ENCODE results near the gene TTC39B. TPM values are rescaled to one million over a fixed set of nuclear protein-coding genes. Genes with fewer than 3 reads are reported as not detected.

Gene TTC39B
- total RNA-seq, 2 donors from 2014 or later = 5.3 to 6.0 TPM

DNA sequence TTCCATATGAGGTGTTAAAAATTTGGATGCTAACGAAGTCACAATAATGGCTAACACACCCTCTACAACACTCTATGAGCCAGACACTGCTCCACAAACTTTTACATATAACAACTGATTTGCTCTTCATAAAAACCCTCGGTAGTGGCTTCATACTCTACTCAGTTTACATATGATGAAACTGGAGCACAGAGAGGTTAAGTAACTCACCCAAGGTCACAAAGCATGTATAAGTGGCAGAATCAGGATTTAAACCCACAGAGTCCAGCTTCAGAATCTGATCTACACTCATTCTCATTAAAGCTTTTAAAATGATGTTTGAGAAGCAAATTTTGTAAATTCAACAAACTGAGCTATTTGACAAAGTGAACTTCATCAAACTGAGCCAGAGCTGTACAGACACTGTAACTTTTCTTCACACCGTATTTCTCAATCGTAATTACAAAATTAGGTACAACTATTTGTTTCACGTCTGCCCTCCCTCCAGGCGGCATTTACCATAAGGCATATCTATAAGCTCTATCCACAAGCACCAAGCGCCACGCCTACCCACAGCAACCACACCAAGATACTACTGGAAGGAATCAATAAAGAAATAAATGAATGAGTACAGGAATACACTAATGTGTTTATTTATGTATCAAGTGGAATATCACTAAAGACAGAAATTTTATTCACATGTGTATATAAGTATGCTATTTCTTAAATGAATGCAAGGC is 24.3 kb downstream of the TTC39B start:
- 81 to 87% methylated on average over 8 of the region's 8 CpGs for WGBS, 2 donors
- no peaks in the 10 kb centered on the region for H3K36me3 ChIP-seq (replicated peaks in 1 of 2; ENCODE audit: insufficient read depth in 1 of 2, low read depth in 2 of 2)
- no peaks in the 10 kb centered on the region for H3K27me3 ChIP-seq
- intact Hi-C loops (cut with DNase I) = no loop called here
- DNase-seq = no peak
- TF ChIP-seq POLR2A (IDR thresholded peaks at IDR 0.05) = no peak
- TF ChIP-seq, protein P1, sequence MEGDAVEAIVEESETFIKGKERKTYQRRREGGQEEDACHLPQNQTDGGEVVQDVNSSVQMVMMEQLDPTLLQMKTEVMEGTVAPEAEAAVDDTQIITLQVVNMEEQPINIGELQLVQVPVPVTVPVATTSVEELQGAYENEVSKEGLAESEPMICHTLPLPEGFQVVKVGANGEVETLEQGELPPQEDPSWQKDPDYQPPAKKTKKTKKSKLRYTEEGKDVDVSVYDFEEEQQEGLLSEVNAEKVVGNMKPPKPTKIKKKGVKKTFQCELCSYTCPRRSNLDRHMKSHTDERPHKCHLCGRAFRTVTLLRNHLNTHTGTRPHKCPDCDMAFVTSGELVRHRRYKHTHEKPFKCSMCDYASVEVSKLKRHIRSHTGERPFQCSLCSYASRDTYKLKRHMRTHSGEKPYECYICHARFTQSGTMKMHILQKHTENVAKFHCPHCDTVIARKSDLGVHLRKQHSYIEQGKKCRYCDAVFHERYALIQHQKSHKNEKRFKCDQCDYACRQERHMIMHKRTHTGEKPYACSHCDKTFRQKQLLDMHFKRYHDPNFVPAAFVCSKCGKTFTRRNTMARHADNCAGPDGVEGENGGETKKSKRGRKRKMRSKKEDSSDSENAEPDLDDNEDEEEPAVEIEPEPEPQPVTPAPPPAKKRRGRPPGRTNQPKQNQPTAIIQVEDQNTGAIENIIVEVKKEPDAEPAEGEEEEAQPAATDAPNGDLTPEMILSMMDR (IDR thresholded peaks at IDR 0.05) = no peak
- no peaks in the 10 kb centered on the region for H3K9me3 ChIP-seq
- no peak overlapping the region for H3K4me3 ChIP-seq
- ATAC-seq = no peak
- H3K27ac ChIP-seq = no peak overlapping the region
- peaks cover 9% of the 10 kb centered on the region for H3K4me1 ChIP-seq

DNA sequence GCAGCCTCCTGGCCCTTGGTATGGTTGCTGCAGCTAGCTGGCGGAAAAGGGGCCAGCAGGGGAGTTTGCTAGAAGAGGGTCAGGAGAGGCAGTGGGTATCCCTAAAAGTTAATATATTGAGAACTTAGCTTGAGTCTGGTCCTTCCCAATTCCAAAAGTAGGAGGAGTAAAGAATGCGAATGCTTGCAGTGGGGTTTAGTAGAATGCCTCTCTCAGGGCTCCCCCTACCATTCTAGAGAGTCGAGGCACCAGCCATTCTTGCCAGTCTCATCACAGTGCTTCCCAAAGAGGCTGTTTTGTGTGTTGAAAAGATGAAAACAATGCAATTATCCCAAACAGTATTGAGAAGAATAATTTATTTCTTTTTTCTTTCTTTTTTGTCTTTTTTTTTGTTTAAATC is 26.4 kb downstream of the TTC39B start:
- H3K27ac ChIP-seq = no peak overlapping the region
- no peaks in the 10 kb centered on the region for H3K9me3 ChIP-seq
- ATAC-seq (no peak), DNase-seq (no peak)
- TF ChIP-seq, protein P1 (IDR thresholded peaks at IDR 0.05) = no peak
- TF ChIP-seq POLR2A (IDR thresholded peaks at IDR 0.05) = no peak
- intact Hi-C loops (cut with DNase I) = no loop called here
- peaks cover 15% of the 10 kb centered on the region for H3K4me1 ChIP-seq
- no peaks in the 10 kb centered on the region for H3K36me3 ChIP-seq (replicated peaks in 1 of 2; ENCODE audit: insufficient read depth in 1 of 2, low read depth in 2 of 2)
- H3K4me3 ChIP-seq = no peak overlapping the region
- H3K27me3 ChIP-seq = no peaks in the 10 kb centered on the region
- 95 to 96% methylated on average over 3 of the region's 3 CpGs for WGBS, 2 donors

DNA sequence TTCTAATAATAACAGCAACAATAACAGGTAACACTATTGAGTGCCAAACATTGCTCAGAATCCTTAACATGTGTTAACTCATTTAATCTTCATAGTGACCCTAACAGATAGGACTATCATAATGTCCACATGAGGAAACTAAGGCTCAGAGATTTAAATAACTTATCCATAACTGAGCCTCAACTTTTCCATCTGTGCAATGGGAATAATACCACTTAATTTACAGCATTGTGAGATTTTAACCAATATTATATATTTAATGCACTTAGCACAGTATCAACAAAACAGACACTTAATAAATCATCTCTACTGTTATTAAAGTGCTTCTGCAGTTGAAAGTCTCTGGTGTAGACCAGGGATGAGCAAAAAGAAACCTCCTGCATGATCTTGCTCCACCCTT is 28.2 kb downstream of the TTC39B start:
- no peak for TF ChIP-seq POLR2A (IDR thresholded peaks at IDR 0.05)
- TF ChIP-seq, protein P1 (IDR thresholded peaks at IDR 0.05) = no peak
- Histone ChIP-seq H3K4me1 (peaks cover 15% of the 10 kb centered on the region), H3K4me3 (no peak overlapping the region), H3K9me3 (no peaks in the 10 kb centered on the region), H3K27me3 (no peaks in the 10 kb centered on the region), H3K27ac (no peak overlapping the region), H3K36me3 (replicated peaks in 1 of 2; ENCODE audit: insufficient read depth in 1 of 2, low read depth in 2 of 2) (no peaks in the 10 kb centered on the region)
- DNase-seq = no peak
- ATAC-seq = no peak
- intact Hi-C loops (cut with DNase I) = loop anchor here (10.0 kb wide), 1 partner anchor 136 kb away; no protein-coding TSS in a partner anchor

DNA sequence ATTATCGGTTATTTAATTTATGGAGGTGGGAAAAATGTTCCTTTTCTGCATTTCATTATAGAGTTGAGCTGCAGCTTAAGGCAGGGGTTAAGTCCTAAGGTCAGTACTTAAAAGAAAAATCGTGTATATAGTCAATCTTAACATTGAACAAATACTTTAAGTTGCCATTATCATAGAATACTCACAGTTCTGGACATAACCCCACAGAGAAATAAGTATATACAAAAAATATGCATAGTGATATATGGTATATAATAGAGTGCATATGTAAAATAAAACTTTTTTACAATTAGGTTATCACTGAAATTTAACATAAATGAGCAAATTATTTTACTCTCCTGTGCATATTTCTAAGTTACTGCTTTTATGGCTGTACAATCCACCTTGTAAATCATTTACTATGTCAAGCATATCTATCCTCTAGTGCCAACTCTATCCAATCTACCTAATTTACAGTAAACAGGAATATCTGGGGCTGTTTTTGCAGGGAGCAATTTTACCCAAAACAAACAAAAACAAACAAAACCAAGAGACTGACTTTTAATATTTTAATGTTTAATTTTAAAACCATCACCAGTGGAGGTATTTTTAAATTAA is 28.8 kb downstream of the TTC39B start:
- intact Hi-C loops (cut with DNase I) = loop anchor here (10.0 kb wide), 1 partner anchor 137 kb away; no protein-coding TSS in a partner anchor
- no peak for DNase-seq
- no peak overlapping the region for H3K4me3 ChIP-seq
- no peaks in the 10 kb centered on the region for H3K27me3 ChIP-seq
- H3K27ac ChIP-seq = no peak overlapping the region
- no peak for TF ChIP-seq POLR2A (IDR thresholded peaks at IDR 0.05)
- TF ChIP-seq, protein P1 (IDR thresholded peaks at IDR 0.05) = peak in 1 of 7 experiments; percentile 1
- H3K36me3 ChIP-seq (replicated peaks in 1 of 2; ENCODE audit: insufficient read depth in 1 of 2, low read depth in 2 of 2) = no peaks in the 10 kb centered on the region
- no peak for ATAC-seq
- H3K4me1 ChIP-seq = peaks cover 15% of the 10 kb centered on the region
- WGBS, 2 donors = 3 to 13% methylated on average over 2 of the region's 2 CpGs
- no peaks in the 10 kb centered on the region for H3K9me3 ChIP-seq
